Heart left ventricle (tissue), 13 donors: ENCODE measurements around the gene NCAPD3.

Source experiments
- POLR2A ChIP-seq, 2 donors: fragments of 450-650 bp; IDR thresholded peaks; one replicate each; pipeline ENCODE4 v1.6.1; 2017; ENCODE audit warnings: antibody characterized with exemption in 2 of 2, mild to moderate bottlenecking in 2 of 2, moderate library complexity in 2 of 2
- TF ChIP-seq, protein P1 (sequence below), 12 donors: fragments of 200-600 bp; sonication (generic) in 4 of 12; IDR thresholded peaks; one replicate each; pipeline versions ENCODE4 v1.5.0 to v1.8.0; 2018 to 2022; ENCODE audit warnings: antibody characterized with exemption in 12 of 12, mild to moderate bottlenecking in 5 of 12
- donor health status: ischemic (EF 13 %, LVEDD 7.1; RV severe dilation, severe dysfunction).
- donor health status: DM: no; HTN: yes; CAD: no.
- donor health status: DM: no; HTN: no; CAD: no.
- donor health status: ischemic (EF 25% LVEDD 6.9; RV normal size, moderate dysfunction).
- donor health status: ischemic (EF 25% LVEDD 5.7; RV mildly dilated, moderate dysfunction).
- donor health status: ischemic (EF 35%, LVEDD 5.7; RV mildly dilated, moderate dysfunction).
- donor health status: nonischemic (EF 11% LVEDD 7.7; RV severe dilation, severe dysfunction).
- donor health status: DM: yes; HTN: yes; CAD: no.
- donor health status: PGD.
- donor health status: ischemic (EF 29% LVEDD 5.4; RV normal size, mild dysfunction).
- donor health status: nonischemic (EF 23%, LVEDD 6.1; RV moderate dilation, normal function).

DNA sequence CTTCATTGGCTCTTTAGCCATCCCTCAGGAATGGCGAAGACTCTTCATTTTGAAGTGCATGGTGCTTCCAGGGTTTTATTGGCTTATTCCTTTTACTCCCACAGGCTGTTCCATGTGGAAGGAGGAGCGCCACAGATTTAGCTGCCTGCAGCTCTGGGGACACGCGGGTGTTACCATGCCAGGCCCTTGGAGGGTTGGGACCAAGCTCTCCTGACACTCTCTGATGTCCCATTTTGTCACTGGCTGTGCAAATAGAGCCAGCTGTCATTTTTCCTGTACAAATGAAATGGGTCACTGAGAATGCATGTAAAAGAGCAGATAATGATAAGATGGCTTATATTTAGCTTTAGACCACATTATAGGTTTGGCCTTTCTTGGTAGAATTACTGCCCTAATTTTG lies 20.1 kb upstream of the NCAPD3 start:
- TF ChIP-seq, protein P1, sequence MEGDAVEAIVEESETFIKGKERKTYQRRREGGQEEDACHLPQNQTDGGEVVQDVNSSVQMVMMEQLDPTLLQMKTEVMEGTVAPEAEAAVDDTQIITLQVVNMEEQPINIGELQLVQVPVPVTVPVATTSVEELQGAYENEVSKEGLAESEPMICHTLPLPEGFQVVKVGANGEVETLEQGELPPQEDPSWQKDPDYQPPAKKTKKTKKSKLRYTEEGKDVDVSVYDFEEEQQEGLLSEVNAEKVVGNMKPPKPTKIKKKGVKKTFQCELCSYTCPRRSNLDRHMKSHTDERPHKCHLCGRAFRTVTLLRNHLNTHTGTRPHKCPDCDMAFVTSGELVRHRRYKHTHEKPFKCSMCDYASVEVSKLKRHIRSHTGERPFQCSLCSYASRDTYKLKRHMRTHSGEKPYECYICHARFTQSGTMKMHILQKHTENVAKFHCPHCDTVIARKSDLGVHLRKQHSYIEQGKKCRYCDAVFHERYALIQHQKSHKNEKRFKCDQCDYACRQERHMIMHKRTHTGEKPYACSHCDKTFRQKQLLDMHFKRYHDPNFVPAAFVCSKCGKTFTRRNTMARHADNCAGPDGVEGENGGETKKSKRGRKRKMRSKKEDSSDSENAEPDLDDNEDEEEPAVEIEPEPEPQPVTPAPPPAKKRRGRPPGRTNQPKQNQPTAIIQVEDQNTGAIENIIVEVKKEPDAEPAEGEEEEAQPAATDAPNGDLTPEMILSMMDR (IDR thresholded peaks at IDR 0.05): no peak
- no peak for TF ChIP-seq POLR2A (IDR thresholded peaks at IDR 0.05)
